Measurements from ENCODE around the gene HOOK2.

The HOOK2 gene

GRCh38 chr19:12794196-12794941 lies 19.0 kb upstream of the HOOK2 start:
- no peak for DNase-seq (ENCODE audit: low read depth)

GRCh38 chr19:12793290-12794195 lies 18.2 kb upstream of the HOOK2 start:
- peak; percentile 90 for DNase-seq (ENCODE audit: low read depth)

GRCh38 chr19:12792853-12793289 lies 17.5 kb upstream of the HOOK2 start:
- no peak for DNase-seq (ENCODE audit: low read depth)

GRCh38 chr19:12792051-12792852 lies 16.9 kb upstream of the HOOK2 start:
- peak; percentile 61 for DNase-seq (ENCODE audit: low read depth)

- peak; percentile 96 for DNase-seq (ENCODE audit: low read depth)
Observed at GRCh38 chr19:12791345-12792050, 16.1 kb upstream of the HOOK2 start, which contains the start of gene JUNB. Gene JUNB (plus strand): TSS chr19:12791486. CDS start chr19:12791772, 286 bp downstream.

GRCh38 chr19:12790628-12791344 lies 15.4 kb upstream of the HOOK2 start:
- DNase-seq (ENCODE audit: low read depth): no peak

GRCh38 chr19:12789904-12790619 lies 14.7 kb upstream of the HOOK2 start:
- DNase-seq (ENCODE audit: low read depth): peak; percentile 84

GRCh38 chr19:12789098-12789903 lies 13.9 kb upstream of the HOOK2 start:
- no peak for DNase-seq (ENCODE audit: low read depth)

- no peak for DNase-seq (ENCODE audit: low read depth)
Observed at GRCh38 chr19:12788682-12789097, 13.3 kb upstream of the HOOK2 start.

GRCh38 chr19:12788042-12788681 lies 12.8 kb upstream of the HOOK2 start:
- DNase-seq (ENCODE audit: low read depth): no peak

- DNase-seq (ENCODE audit: low read depth): no peak
Observed at GRCh38 chr19:12787458-12787857, 12.1 kb upstream of the HOOK2 start.

GRCh38 chr19:12786952-12787351 lies 11.6 kb upstream of the HOOK2 start:
- DNase-seq (ENCODE audit: low read depth): no peak

GRCh38 chr19:12786141-12786870 lies 11.0 kb upstream of the HOOK2 start:
- DNase-seq (ENCODE audit: low read depth): no peak

- no peak for DNase-seq (ENCODE audit: low read depth)
Observed at GRCh38 chr19:12785431-12786031, 10.2 kb upstream of the HOOK2 start.

- DNase-seq (ENCODE audit: low read depth): no peak
Observed at GRCh38 chr19:12784871-12785430, 9.6 kb upstream of the HOOK2 start.

- DNase-seq (ENCODE audit: low read depth): no peak
Observed at GRCh38 chr19:12784394-12784870, 9.1 kb upstream of the HOOK2 start.

- no peak for DNase-seq (ENCODE audit: low read depth)
Observed at GRCh38 chr19:12783849-12784393, 8.6 kb upstream of the HOOK2 start.

All from stimulated activated CD8-positive, alpha-beta memory T cell treated with anti-CD3 and anti-CD28 coated beads, Interleukin-12 subunit alpha, Interleukin-12 subunit beta, amount 100 ng/mL, for 1 hour (primary cell).